Measurements from ENCODE around the gene LIME1. TPM values are rescaled to one million over a fixed set of nuclear protein-coding genes. Genes with fewer than 3 reads are reported as not detected.

LIME1 gene
- total and polyA plus RNA-seq, 2 of the 4 experiments (the other 2 are of a cell fraction), result 0.36 to 7.8 TPM

DNA sequence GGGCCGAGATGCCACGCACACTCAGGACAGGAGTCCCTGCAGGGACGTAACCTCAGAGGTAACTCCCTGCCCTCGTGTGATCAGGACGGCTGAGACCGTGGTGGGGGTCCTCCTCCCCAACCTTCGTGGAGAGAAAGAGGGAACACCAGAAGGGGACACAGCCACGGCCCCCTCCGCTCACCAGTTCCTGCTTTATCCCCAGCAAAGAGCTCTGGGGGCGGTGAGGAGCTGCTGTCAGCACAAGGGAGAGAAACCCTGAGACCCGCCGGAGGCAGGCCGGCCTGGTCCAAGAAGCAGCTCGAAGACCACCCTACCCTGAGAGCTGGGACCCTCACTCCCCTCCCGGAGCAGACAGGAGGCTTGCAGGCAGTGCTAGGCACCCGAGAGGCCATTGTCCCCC lies 47.5 kb downstream of the LIME1 start:
- Histone ChIP-seq H3K27ac (ENCODE audit: insufficient read depth, low read length) (no peak overlapping the region), H3K79me1 (ENCODE audit: low read depth in 1 of 2, low read length in 2 of 2) (peaks cover 6 to 30% of the 10 kb centered on the region in 2 experiments), H2BK15ac (ENCODE audit: low read depth, low read length) (no peak overlapping the region), H3K4me1 (ENCODE audit: control insufficient read depth, insufficient read depth, low read length) (no peaks in the 10 kb centered on the region), H3K9ac (ENCODE audit: low read depth, low read length) (no peak overlapping the region), H3K9me1 (ENCODE audit: insufficient read depth, low read length) (no peaks in the 10 kb centered on the region), H3K4me3 (ENCODE audit: insufficient read depth, low read depth, low read length) (no peak overlapping the region), H3K9me3 (ENCODE audit: control insufficient read depth, insufficient read depth, low read length) (no peaks in the 10 kb centered on the region), H3K18ac (ENCODE audit: low read depth, low read length) (no peak overlapping the region), H3K14ac (replicated peaks; ENCODE audit: low read depth, low read length) (no peak overlapping the region), H2BK5ac (ENCODE audit: low read depth, low read length, poor library complexity, severe bottlenecking) (no peak overlapping the region), H3K56ac (ENCODE audit: extremely low read depth, insufficient read depth, low read length) (no peak overlapping the region), H4K20me1 (ENCODE audit: insufficient read depth, low read length) (peaks cover 12% of the 10 kb centered on the region), H2AK5ac (ENCODE audit: low read depth, low read length) (no peak overlapping the region), H3K4me2 (ENCODE audit: low read depth, low read length) (no peak overlapping the region), H2AK9ac (replicated peaks; ENCODE audit: low read depth, low read length, poor library complexity) (no peak overlapping the region), H4K91ac (ENCODE audit: insufficient read depth, low read depth, low read length) (no peak overlapping the region), H2AFZ (replicated peaks; ENCODE audit: low read length, poor library complexity) (no peak overlapping the region), H3K23ac (ENCODE audit: low read depth, low read length) (no peak overlapping the region), H4K5ac (ENCODE audit: low read depth, low read length) (no peak overlapping the region), H2BK20ac (ENCODE audit: low read depth, low read length) (no peak overlapping the region), H2BK120ac (ENCODE audit: low read depth, low read length) (no peak overlapping the region), H3K4ac (ENCODE audit: low read depth, low read length) (no peak overlapping the region), H3K27me3 (ENCODE audit: control insufficient read depth, insufficient read depth, low read length) (no peaks in the 10 kb centered on the region), H3K36me3 (ENCODE audit: control insufficient read depth, insufficient read depth, low read length) (peaks cover 4% of the 10 kb centered on the region; the same call in 1 of the 2 replicates), H4K8ac (ENCODE audit: low read depth in 2 of 2, low read length in 2 of 2) (no peak overlapping the region)
- ATAC-seq (ENCODE audit: low read depth), result no peak
- CTCF ChIA-PET, result no interaction called here
- no TSS peak for BruUV-seq (replicated peaks)
- in situ Hi-C loops (cut with MboI; ENCODE audit: low sequenced_read_pairs), result loop anchor here (5.0 kb wide), 1 partner anchor 73 kb away; no protein-coding TSS in a partner anchor
- DNase-seq, result no peak
- POLR2A ChIA-PET (ENCODE audit: unreplicated experiment), result no interaction called here
- dilution Hi-C loops (cut with HindIII; ENCODE audit: low sequenced_read_pairs, unreplicated experiment), result no loop called here
- TF ChIP-seq FOS (IDR thresholded peaks at IDR 0.05; ENCODE audit: low read depth, low read length), result no peak
- TF ChIP-seq, protein P1, sequence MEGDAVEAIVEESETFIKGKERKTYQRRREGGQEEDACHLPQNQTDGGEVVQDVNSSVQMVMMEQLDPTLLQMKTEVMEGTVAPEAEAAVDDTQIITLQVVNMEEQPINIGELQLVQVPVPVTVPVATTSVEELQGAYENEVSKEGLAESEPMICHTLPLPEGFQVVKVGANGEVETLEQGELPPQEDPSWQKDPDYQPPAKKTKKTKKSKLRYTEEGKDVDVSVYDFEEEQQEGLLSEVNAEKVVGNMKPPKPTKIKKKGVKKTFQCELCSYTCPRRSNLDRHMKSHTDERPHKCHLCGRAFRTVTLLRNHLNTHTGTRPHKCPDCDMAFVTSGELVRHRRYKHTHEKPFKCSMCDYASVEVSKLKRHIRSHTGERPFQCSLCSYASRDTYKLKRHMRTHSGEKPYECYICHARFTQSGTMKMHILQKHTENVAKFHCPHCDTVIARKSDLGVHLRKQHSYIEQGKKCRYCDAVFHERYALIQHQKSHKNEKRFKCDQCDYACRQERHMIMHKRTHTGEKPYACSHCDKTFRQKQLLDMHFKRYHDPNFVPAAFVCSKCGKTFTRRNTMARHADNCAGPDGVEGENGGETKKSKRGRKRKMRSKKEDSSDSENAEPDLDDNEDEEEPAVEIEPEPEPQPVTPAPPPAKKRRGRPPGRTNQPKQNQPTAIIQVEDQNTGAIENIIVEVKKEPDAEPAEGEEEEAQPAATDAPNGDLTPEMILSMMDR (conservative IDR thresholded peaks at IDR 0.05; ENCODE audit: low read depth, low read length), result no peak
- WGBS, 2 experiments (ENCODE audit: extremely low coverage in 2 of 2, insufficient read length in 1 of 2), result 74% methylated on average over 6 of the region's 16 CpGs; no CpG with 5 or more reads in 1 of the 2 experiments
- intact Hi-C loops (cut with micrococcal nuclease), result no loop called here

Data from IMR-90 (cell line).